Testis (tissue), 2 donors: ENCODE results near the gene BBS5.

ENCODE experiments used
- CTCF ChIP-seq, 3 experiments: fragments of 450-650 bp in 2 of 3; fragments of 200-600 bp in 1 of 3; sonication (generic) in 1 of 3; IDR thresholded peaks; one replicate each; pipeline ENCODE4 v1.5.1; 2016 to 2019; ENCODE audit warnings: antibody characterized with exemption in 3 of 3, mild to moderate bottlenecking in 2 of 3, moderate library complexity in 1 of 3
- POLR2A ChIP-seq: fragments of 450-650 bp; IDR thresholded peaks from one replicate; pipeline ENCODE4 v1.6.1; 2017; ENCODE audit warnings: antibody characterized with exemption, mild to moderate bottlenecking, moderate library complexity

- TF ChIP-seq CTCF (IDR thresholded peaks at IDR 0.05), result no peak
- TF ChIP-seq POLR2A, result no peak
Observed at GRCh38 chr2:169462896-169463695, 16.2 kb upstream of the BBS5 start.
